ENCODE measurements around the gene KRT71. TPM values are rescaled to one million over a fixed set of nuclear protein-coding genes. Genes with fewer than 3 reads are reported as not detected.
"Not testable (repeated sequence)": the region's sequence is repeated elsewhere in the genome, so short reads cannot be mapped to it uniquely, and the experiment has no call there.

The KRT71 gene
- total and polyA plus RNA-seq, 5 donors from 2014 or later: not detected

DNA sequence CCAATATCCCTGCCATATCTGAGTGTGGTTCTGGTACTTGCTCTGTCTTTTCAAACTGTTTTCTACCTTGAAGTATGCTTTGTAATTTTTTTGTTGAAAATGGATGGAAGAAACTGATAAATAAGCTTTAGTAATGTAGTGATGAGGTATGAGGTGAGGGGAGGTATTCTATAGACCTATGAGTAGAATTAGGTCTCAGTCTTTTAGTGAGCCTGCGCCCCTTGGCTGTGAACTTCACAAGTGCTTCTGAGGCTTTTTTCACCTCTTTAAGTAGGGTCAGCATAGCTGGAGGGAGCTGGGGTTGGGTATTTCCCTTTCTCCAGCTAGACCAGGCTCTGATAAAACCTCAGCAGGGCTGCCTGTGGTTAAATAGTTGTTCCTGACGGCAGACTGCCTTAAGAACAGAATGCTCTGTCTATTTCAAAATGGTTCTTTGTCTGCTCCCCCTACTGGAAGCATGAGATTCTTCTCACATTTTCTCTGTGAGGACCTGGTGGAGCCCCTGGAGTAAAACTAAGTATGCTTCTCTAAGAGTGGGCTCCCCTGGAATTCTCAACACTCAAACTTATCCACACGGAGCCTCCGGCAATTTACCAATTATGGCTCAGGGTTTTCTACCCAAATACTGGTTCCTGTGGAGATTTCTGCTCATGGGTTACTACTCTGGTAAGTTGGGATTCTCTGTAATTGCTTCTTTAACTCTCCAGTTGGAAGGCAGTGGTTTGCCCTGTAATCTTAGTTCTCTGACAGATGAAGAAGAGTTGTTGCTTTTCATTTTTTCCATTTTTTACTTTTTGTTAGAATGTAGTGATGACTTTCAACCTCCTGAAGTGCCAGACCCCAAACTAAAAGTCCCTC, 45.9 kb downstream of the KRT71 start:
- no peaks in the 10 kb centered on the region for H3K36me3 Mint-ChIP-seq
- H3K9me3 Mint-ChIP-seq: peaks cover 0 to 9% (median 4%) of the 10 kb centered on the region in 7 donors
- no peak overlapping the region for H3K27ac Mint-ChIP-seq
- Histone ChIP-seq H3K4me3 (ENCODE audit: low read depth, low read length) (no peak overlapping the region), H3K36me3 (ENCODE audit: control insufficient read depth, insufficient read depth, low read length) (no peaks in the 10 kb centered on the region), H3K27ac (ENCODE audit: insufficient read depth, low read length, poor library complexity, severe bottlenecking) (no peak overlapping the region), H3K27me3 (ENCODE audit: control insufficient read depth, insufficient read depth, low read length) (peaks cover 4% of the 10 kb centered on the region), H3K4me1 (ENCODE audit: control insufficient read depth, insufficient read depth, low read length, poor library complexity, severe bottlenecking) (no peaks in the 10 kb centered on the region), H3K9me3 (ENCODE audit: control insufficient read depth in 2 of 2, low read length in 2 of 2) (peaks cover 9 to 16% of the 10 kb centered on the region in 2 experiments)
- ATAC-seq (ENCODE audit: low read depth in 2 of 2) (no peak), DNase-seq (peak in 1 of 3 donors; percentile 18)
- H3K4me3 Mint-ChIP-seq: no peak overlapping the region
- H3K27me3 Mint-ChIP-seq: peaks cover 42% of the 10 kb centered on the region
- no peaks in the 10 kb centered on the region for H3K4me1 Mint-ChIP-seq

DNA sequence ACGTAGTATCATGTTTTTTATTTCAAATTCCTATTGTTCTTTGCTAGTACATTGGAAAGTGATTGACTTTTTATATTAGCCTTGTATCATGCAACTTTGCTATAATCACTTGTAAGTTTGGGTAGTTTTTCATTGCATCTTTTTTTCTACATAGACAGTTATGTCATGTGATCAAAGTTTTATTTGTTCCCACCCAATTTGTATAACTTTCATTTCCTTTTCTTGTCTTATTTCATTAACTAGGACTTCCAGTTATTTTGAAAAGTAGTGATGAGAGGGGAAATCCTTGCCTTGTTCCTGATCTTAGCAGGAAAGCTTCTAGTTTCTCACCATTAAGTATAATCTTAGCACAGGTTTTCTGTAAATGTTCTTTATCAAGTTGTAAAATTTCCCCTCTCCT, 50.1 kb downstream of the KRT71 start:
- Mint-ChIP-seq H3K27ac (no peak overlapping the region), H3K4me3 (no peak overlapping the region), H3K36me3 (no peaks in the 10 kb centered on the region), H3K27me3 (peaks cover 42% of the 10 kb centered on the region), H3K4me1 (no peaks in the 10 kb centered on the region), H3K9me3 (peaks cover 0 to 5% (median 0%) of the 10 kb centered on the region in 7 donors)
- Histone ChIP-seq H3K4me1 (ENCODE audit: control insufficient read depth, insufficient read depth, low read length, poor library complexity, severe bottlenecking) (no peaks in the 10 kb centered on the region), H3K36me3 (ENCODE audit: control insufficient read depth, insufficient read depth, low read length) (no peaks in the 10 kb centered on the region), H3K27me3 (ENCODE audit: control insufficient read depth, insufficient read depth, low read length) (peaks cover 10% of the 10 kb centered on the region), H3K27ac (ENCODE audit: insufficient read depth, low read length, poor library complexity, severe bottlenecking) (no peak overlapping the region), H3K4me3 (ENCODE audit: low read depth, low read length) (no peak overlapping the region), H3K9me3 (ENCODE audit: control insufficient read depth in 2 of 2, low read length in 2 of 2) (no peaks in the 10 kb centered on the region)
- ATAC-seq (ENCODE audit: low read depth in 2 of 2) (no peak), DNase-seq (no peak)

DNA sequence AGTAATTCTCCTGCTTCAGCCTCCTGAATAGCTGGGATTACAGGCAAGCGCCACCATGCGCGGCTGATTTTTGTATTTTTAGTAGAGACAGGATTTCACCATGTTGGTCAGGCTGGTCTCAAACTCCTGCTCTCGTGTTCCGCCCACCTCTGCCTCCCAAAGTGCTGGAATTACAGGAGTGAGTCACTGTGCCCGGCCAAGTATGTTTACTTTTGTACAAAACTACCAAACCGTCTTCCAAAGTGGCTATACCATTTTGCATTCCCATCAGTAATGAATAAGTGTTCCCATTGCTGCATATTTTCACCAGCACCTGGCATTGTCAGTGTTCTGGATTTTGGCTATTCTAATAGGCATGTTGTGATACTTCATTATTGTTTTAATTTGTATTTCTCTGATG, 51.5 kb downstream of the KRT71 start:
- Histone ChIP-seq H3K36me3 (ENCODE audit: control insufficient read depth, insufficient read depth, low read length) (no peaks in the 10 kb centered on the region), H3K27me3 (ENCODE audit: control insufficient read depth, insufficient read depth, low read length) (peaks cover 10% of the 10 kb centered on the region), H3K4me1 (ENCODE audit: control insufficient read depth, insufficient read depth, low read length, poor library complexity, severe bottlenecking) (no peaks in the 10 kb centered on the region), H3K4me3 (ENCODE audit: low read depth, low read length) (no peak overlapping the region), H3K9me3 (ENCODE audit: control insufficient read depth in 2 of 2, low read length in 2 of 2) (no peaks in the 10 kb centered on the region), H3K27ac (ENCODE audit: insufficient read depth, low read length, poor library complexity, severe bottlenecking) (no peak overlapping the region)
- no peaks in the 10 kb centered on the region for H3K4me1 Mint-ChIP-seq
- ATAC-seq (ENCODE audit: low read depth in 2 of 2): no peak
- DNase-seq: no peak
- H3K4me3 Mint-ChIP-seq: no peak overlapping the region
- no peak overlapping the region for H3K27ac Mint-ChIP-seq
- H3K27me3 Mint-ChIP-seq: peaks cover 37% of the 10 kb centered on the region
- no peaks in the 10 kb centered on the region for H3K36me3 Mint-ChIP-seq
- H3K9me3 Mint-ChIP-seq: peaks cover 0 to 5% (median 0%) of the 10 kb centered on the region in 7 donors

DNA sequence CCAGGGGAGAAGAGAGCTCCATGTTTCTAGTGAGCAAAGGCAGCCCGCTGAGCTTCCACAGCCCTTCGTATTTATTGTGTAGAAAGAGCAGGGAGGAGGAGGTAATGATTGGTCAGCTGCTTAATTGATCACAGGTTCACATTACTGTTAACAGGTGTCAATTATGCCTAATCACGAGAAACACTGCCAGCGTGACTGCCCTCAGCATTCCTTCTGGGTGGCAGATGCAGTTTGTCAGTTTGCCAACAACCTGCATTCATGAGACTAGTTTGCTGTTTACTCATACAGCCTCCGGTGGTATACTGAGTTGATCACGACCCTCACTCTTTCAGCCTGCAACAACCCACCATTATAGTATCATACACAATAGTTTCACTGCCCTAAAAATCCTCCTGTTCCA, 52.4 kb downstream of the KRT71 start:
- not testable (repeated sequence) for H3K27ac ChIP-seq (ENCODE audit: insufficient read depth, low read length, poor library complexity, severe bottlenecking); H3K4me3 Mint-ChIP-seq; H3K27ac Mint-ChIP-seq; H3K27me3 ChIP-seq (ENCODE audit: control insufficient read depth, insufficient read depth, low read length); H3K9me3 Mint-ChIP-seq; H3K36me3 ChIP-seq (ENCODE audit: control insufficient read depth, insufficient read depth, low read length); H3K4me3 ChIP-seq (ENCODE audit: low read depth, low read length); ATAC-seq (ENCODE audit: low read depth in 2 of 2); H3K9me3 ChIP-seq (ENCODE audit: control insufficient read depth in 2 of 2, low read length in 2 of 2); DNase-seq; H3K36me3 Mint-ChIP-seq; H3K4me1 ChIP-seq (ENCODE audit: control insufficient read depth, insufficient read depth, low read length, poor library complexity, severe bottlenecking); H3K4me1 Mint-ChIP-seq
- H3K27me3 Mint-ChIP-seq: peaks cover 40% of the 10 kb centered on the region

DNA sequence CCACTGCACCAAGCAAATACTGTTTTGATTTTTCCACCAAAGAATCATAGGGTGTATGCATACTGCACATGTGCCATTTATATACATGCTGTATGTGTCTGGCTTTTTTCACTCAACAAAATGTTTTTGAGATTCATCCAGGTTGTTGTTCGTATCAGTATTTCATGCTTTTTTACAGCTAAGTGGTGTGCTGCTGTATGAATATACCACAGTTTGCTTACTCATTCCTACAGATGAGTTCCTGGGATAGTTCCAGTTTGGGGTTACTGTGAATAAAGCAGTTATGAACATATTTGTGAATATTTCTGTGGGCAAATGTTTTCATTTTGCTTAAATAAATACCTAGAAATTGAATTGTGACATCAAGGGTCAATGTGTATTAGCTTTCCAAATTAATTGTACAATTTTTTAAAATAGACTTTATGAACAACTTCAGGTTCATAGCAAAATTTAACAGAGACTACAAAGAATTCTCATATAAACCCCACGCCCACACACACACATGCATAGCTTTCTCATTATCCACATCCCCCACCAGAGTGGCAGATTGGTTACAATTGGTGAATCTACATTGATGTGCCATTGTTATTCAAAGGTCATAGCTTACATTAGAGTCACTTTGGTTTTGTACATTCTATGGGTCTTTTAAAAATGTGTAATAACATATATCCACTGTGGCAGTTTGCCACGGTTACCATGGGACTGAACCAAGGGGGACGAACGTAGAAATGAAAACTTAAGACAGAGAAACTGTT, 53.0 kb downstream of the KRT71 start:
- Mint-ChIP-seq H3K4me1 (no peaks in the 10 kb centered on the region), H3K27ac (no peak overlapping the region), H3K27me3 (peaks cover 38% of the 10 kb centered on the region), H3K36me3 (no peaks in the 10 kb centered on the region), H3K4me3 (no peak overlapping the region), H3K9me3 (peaks cover 0 to 3% (median 0%) of the 10 kb centered on the region in 7 donors)
- no peaks in the 10 kb centered on the region for H3K4me1 ChIP-seq (ENCODE audit: control insufficient read depth, insufficient read depth, low read length, poor library complexity, severe bottlenecking)
- H3K9me3 ChIP-seq (ENCODE audit: control insufficient read depth in 2 of 2, low read length in 2 of 2): no peaks in the 10 kb centered on the region
- H3K36me3 ChIP-seq (ENCODE audit: control insufficient read depth, insufficient read depth, low read length): no peaks in the 10 kb centered on the region
- no peak overlapping the region for H3K4me3 ChIP-seq (ENCODE audit: low read depth, low read length)
- ATAC-seq (ENCODE audit: low read depth in 2 of 2) (no peak), DNase-seq (no peak)
- no peak overlapping the region for H3K27ac ChIP-seq (ENCODE audit: insufficient read depth, low read length, poor library complexity, severe bottlenecking)
- H3K27me3 ChIP-seq (ENCODE audit: control insufficient read depth, insufficient read depth, low read length): peaks cover 7% of the 10 kb centered on the region

DNA sequence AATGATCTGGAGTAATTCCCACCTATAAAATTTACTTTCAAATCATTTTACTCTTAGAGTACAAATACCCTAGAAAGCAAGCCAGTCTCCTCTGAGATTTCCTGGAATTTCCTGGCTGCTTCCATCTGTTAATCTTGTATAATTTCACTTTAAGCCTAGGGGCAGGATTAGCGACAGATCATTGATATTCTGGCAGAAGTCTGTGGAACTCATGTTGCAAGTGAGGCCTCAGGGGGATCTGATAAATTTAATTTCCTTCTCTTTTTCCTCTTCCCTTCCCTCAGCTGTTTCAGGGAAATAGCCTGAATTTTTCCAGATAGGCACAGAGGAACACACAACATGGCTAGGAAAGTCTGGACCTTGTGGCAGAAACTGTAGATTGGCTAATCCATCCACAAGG, 54.0 kb downstream of the KRT71 start:
- peaks cover 38% of the 10 kb centered on the region for H3K27me3 Mint-ChIP-seq
- no peak for DNase-seq
- H3K9me3 Mint-ChIP-seq: peaks cover 0 to 3% (median 0%) of the 10 kb centered on the region in 7 donors
- no peak overlapping the region for H3K27ac ChIP-seq (ENCODE audit: insufficient read depth, low read length, poor library complexity, severe bottlenecking)
- peaks cover 10% of the 10 kb centered on the region for H3K27me3 ChIP-seq (ENCODE audit: control insufficient read depth, insufficient read depth, low read length)
- H3K36me3 ChIP-seq (ENCODE audit: control insufficient read depth, insufficient read depth, low read length): no peaks in the 10 kb centered on the region
- no peak overlapping the region for H3K27ac Mint-ChIP-seq
- no peak overlapping the region for H3K4me3 ChIP-seq (ENCODE audit: low read depth, low read length)
- ATAC-seq (ENCODE audit: low read depth in 2 of 2): no peak
- H3K36me3 Mint-ChIP-seq: no peaks in the 10 kb centered on the region
- no peaks in the 10 kb centered on the region for H3K4me1 Mint-ChIP-seq
- no peaks in the 10 kb centered on the region for H3K4me1 ChIP-seq (ENCODE audit: control insufficient read depth, insufficient read depth, low read length, poor library complexity, severe bottlenecking)
- no peaks in the 10 kb centered on the region for H3K9me3 ChIP-seq (ENCODE audit: control insufficient read depth in 2 of 2, low read length in 2 of 2)
- no peak overlapping the region for H3K4me3 Mint-ChIP-seq

DNA sequence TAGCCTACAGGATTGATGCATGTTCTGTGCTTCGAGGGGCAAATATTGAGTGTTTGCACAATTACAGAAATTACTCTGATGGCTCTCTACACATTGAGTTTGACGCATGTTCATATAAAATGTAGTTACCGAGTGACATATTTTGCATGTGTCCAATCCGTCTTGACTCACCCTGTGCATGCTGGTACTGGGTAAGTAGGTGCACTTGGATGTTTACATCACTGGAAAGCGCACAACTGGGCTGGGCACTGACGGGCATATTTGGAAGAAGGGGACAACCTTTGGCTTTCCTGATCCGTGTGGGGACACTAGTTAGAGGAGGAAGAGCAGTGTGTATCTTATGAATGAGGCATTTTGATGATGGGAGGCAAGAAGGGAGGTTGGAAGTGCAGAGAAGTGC, 55.0 kb downstream of the KRT71 start:
- H3K9me3 Mint-ChIP-seq: peaks cover 0 to 3% (median 0%) of the 10 kb centered on the region in 7 donors
- H3K27me3 ChIP-seq (ENCODE audit: control insufficient read depth, insufficient read depth, low read length): peaks cover 10% of the 10 kb centered on the region

More for the DNA sequence above, 55.0 kb downstream of the KRT71 start:
- ATAC-seq (ENCODE audit: low read depth in 2 of 2) (no peak), DNase-seq (no peak)
- no peak overlapping the region for H3K4me3 Mint-ChIP-seq
- Histone ChIP-seq H3K36me3 (ENCODE audit: control insufficient read depth, insufficient read depth, low read length) (no peaks in the 10 kb centered on the region), H3K9me3 (ENCODE audit: control insufficient read depth in 2 of 2, low read length in 2 of 2) (no peaks in the 10 kb centered on the region), H3K4me1 (ENCODE audit: control insufficient read depth, insufficient read depth, low read length, poor library complexity, severe bottlenecking) (no peaks in the 10 kb centered on the region), H3K27ac (ENCODE audit: insufficient read depth, low read length, poor library complexity, severe bottlenecking) (no peak overlapping the region), H3K4me3 (ENCODE audit: low read depth, low read length) (no peak overlapping the region)
- no peak overlapping the region for H3K27ac Mint-ChIP-seq
- H3K27me3 Mint-ChIP-seq: peaks cover 32% of the 10 kb centered on the region
- H3K36me3 Mint-ChIP-seq: no peaks in the 10 kb centered on the region
- H3K4me1 Mint-ChIP-seq: no peaks in the 10 kb centered on the region

Measured in CD4-positive, CD25-positive, alpha-beta regulatory T cell (primary cell).